K562 (cell line): Measurements from ENCODE around the gene BCO1. TPM values are rescaled to one million over a fixed set of nuclear protein-coding genes. Genes with fewer than 3 reads are reported as not detected.

Experiments used
- BACH1 ChIP-seq: fragments of 200-800 bp; sonication (Bioruptor generic); IDR thresholded peaks from 2 replicates; pipeline ENCODE4 v1.6.1; 2016; ENCODE audit warnings: missing genetic modification characterization, missing compliant biosample characterization
- CBX1 ChIP-seq: sonication (generic); IDR thresholded peaks from 2 replicates; pipeline ENCODE4 v1.6.1; 2016; ENCODE audit warnings: antibody characterized with exemption, low read depth, mild to moderate bottlenecking
- DNMT1 ChIP-seq: fragments of 450-650 bp; IDR thresholded peaks from 2 replicates; pipeline ENCODE4 v1.6.1; 2016; ENCODE audit warnings: antibody characterized with exemption, mild to moderate bottlenecking
- ESRRA ChIP-seq: fragments of 450-650 bp; IDR thresholded peaks from 2 replicates; pipeline ENCODE4 v1.6.1; 2014; ENCODE audit warnings: low read depth, mild to moderate bottlenecking, moderate library complexity, borderline replicate concordance
- KLF1 ChIP-seq: fragments of 450-650 bp; IDR thresholded peaks from 2 replicates; pipeline ENCODE4 v1.6.1; 2016; ENCODE audit warnings: missing genetic modification characterization, missing compliant biosample characterization
- MAFG ChIP-seq: fragments of 450-650 bp; conservative IDR thresholded peaks from 2 replicates; pipeline ENCODE4 v1.6.1; 2016; ENCODE audit warnings: missing genetic modification characterization, missing compliant biosample characterization
- PML ChIP-seq: IDR thresholded peaks from 2 replicates; pipeline ENCODE4 v1.6.1; 2012; ENCODE audit warnings: low read length, inconsistent platforms
- RCOR1 ChIP-seq, 2 experiments: IDR thresholded peaks; 2 replicates each; pipeline ENCODE4 v1.6.1; 2012; ENCODE audit warnings: low read depth in 2 of 2, low read length in 2 of 2, borderline replicate concordance in 1 of 2, improper control_type of control experiment in 1 of 2
- SMARCA4 ChIP-seq: fragments of 450-650 bp; IDR thresholded peaks from 2 replicates; pipeline ENCODE4 v1.6.1; 2016
- SMARCE1 ChIP-seq: fragments of 450-650 bp; IDR thresholded peaks from 2 replicates; pipeline ENCODE4 v1.7.1; 2016; ENCODE audit warnings: mild to moderate bottlenecking
- TAF7 ChIP-seq: fragments of 450-650 bp; IDR thresholded peaks from 2 replicates; pipeline ENCODE4 v1.6.1; 2016; ENCODE audit warnings: missing genetic modification characterization, missing compliant biosample characterization
- TGIF2 ChIP-seq: sonication (generic); formaldehyde crosslinking; IDR thresholded peaks from 2 replicates; pipeline ENCODE4 v1.8.1; 2022; ENCODE audit warnings: mild to moderate bottlenecking, missing genetic modification reagents, moderate library complexity
- ZBTB7A ChIP-seq: IDR thresholded peaks from 2 replicates; pipeline ENCODE4 v1.6.1; 2011; ENCODE audit warnings: low read depth, mild to moderate bottlenecking, low read length, moderate library complexity, borderline replicate concordance; ENCODE audit not compliant: control insufficient read depth
- ZFPM2 ChIP-seq: fragments of 250-450 bp; sonication (Bioruptor Pico); IDR thresholded peaks from 2 replicates; pipeline ENCODE4 v1.5.1; 2022; ENCODE audit warnings: mild to moderate bottlenecking
- ZFX ChIP-seq: sonication (generic); formaldehyde crosslinking; IDR thresholded peaks from 2 replicates; pipeline ENCODE4 v1.8.0; 2022; ENCODE audit warnings: mild to moderate bottlenecking, missing genetic modification reagents, moderate library complexity
- ZNF41 ChIP-seq: fragments of 250-450 bp; sonication (Bioruptor Pico); conservative IDR thresholded peaks from 2 replicates; pipeline ENCODE4 v1.4.0; 2020; ENCODE audit warnings: mild to moderate bottlenecking
- polyA plus RNA-seq, 8 experiments: library from polyadenylated mRNA; depleted of rRNA in 4 of 8; stranded (reverse) in 5 of 8; unstranded in 3 of 8; fragments of >200 nt; fragmentation: Nextera tagmentation in 2 of 8; fragmentation: Illumina TruSeq in 1 of 8; extraction: Ambion mirVana in 2 of 8; extraction: Trizol in 1 of 8; gene quantifications; 2 replicates each; pipeline versions ENCODE4 v1.2.1 to v1.2.3, GENCODE V29; 2011 to 2014; ENCODE audit warnings: inconsistent platforms in 1 of 8, missing spikeins in 1 of 8
- total RNA-seq, 7 experiments: library from RNA; depleted of rRNA in 6 of 7; stranded (reverse); fragments of >200 nt in 6 of 7; fragmentation: Illumina TruSeq in 2 of 7; extraction: Trizol in 2 of 7; gene quantifications; 2 replicates each; pipeline versions ENCODE4 v1.2.1 to v1.2.3, GENCODE V29; 2011 to 2021; ENCODE audit warnings: low replicate concordance in 1 of 7
- TF ChIP-seq, protein P1 (sequence below): sonication (generic); formaldehyde crosslinking; IDR thresholded peaks from 2 replicates; pipeline ENCODE4 v1.8.1; 2022; ENCODE audit warnings: missing genetic modification reagents
- TF ChIP-seq, protein P2 (sequence below): fragments of 250-450 bp; sonication (Bioruptor Pico); IDR thresholded peaks from 2 replicates; pipeline ENCODE4 v1.5.0; 2021; ENCODE audit warnings: mild to moderate bottlenecking, borderline replicate concordance
- TF ChIP-seq, protein P3 (sequence below): fragments of 250-450 bp; sonication (Bioruptor Pico); IDR thresholded peaks from 2 replicates; pipeline ENCODE4 v1.8.0; 2022; ENCODE audit warnings: moderate library complexity, mild to moderate bottlenecking, inconsistent platforms
- TF ChIP-seq, protein P4 (sequence below): fragments of 450-650 bp; formaldehyde crosslinking; IDR thresholded peaks from 2 replicates; pipeline ENCODE4 v1.4.0; 2020; ENCODE audit warnings: mild to moderate bottlenecking, mixed read lengths
- TF ChIP-seq, protein P5 (sequence below): fragments of 450-650 bp; formaldehyde crosslinking; conservative IDR thresholded peaks from 2 replicates; pipeline ENCODE4 v1.4.0; 2022; ENCODE audit warnings: mild to moderate bottlenecking, missing genetic modification characterization

Gene BCO1
- total and polyA plus RNA-seq, 9 of the 15 experiments (the other 6 are each of a cell fraction or from before 2014, with no cell fraction given): not detected

DNA sequence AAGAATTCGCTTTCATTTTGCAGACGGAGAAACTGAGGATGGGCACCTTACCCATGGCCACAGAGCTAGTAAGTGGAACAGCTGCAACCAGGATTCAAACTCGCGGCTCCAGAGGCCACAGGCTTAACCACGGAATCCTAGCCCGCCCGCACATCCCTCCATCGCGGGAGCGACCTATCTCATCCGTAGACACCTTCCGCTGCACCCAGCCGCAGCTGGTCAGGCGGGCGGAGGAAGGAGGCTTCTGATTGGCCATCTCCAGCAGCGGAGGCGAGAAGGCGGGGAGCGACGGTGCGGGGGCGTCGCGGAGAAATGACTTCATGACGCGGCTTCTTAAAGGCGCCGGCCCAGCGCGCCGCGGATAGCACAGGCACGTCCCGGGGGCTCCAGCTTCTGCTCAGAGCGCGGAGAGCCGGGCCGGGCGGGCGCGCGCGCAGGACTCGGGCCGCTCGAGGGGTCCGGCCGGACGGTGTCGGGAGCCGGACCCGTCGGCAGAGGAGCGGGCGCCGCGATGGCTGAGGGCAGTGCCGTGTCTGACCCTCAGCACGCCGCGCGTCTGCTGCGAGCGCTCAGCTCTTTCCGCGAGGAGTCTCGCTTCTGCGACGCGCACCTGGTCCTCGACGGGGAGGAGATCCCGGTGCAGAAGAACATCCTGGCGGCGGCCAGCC, 76.2 kb downstream of the BCO1 start, which contains the start of gene GAN (continued):
- TF ChIP-seq ZFX (peak; percentile 50), TGIF2 (CRISPR knock-in tag) (no peak), TAF7 (tag) (no peak), MAFG (tag) (no peak), ZBTB7A (no peak), SMARCA4 (no peak), DNMT1 (no peak), PML (peak; percentile 80; the same call in 1 of the 2 replicates), CBX1 (peak; percentile 78; the same call in 1 of the 2 replicates), ZNF41 (CRISPR knock-in tag) (no peak), ZFPM2 (CRISPR knock-in tag) (no peak), KLF1 (tag) (peak; percentile 58; the same call in 1 of the 2 replicates), RCOR1 (IDR thresholded peaks at IDR 0.05; ENCODE audit: borderline replicate concordance in 1 of 2, low read depth in 2 of 2, low read length in 2 of 2) (peak; percentile 74 to 90; a peak in 3 of 4 replicates), BACH1 (tag) (no peak), ESRRA (peak; percentile 71; the same call in 1 of the 2 replicates), SMARCE1 (no peak; the same call in 1 of the 2 replicates)
- TF ChIP-seq, protein P1, sequence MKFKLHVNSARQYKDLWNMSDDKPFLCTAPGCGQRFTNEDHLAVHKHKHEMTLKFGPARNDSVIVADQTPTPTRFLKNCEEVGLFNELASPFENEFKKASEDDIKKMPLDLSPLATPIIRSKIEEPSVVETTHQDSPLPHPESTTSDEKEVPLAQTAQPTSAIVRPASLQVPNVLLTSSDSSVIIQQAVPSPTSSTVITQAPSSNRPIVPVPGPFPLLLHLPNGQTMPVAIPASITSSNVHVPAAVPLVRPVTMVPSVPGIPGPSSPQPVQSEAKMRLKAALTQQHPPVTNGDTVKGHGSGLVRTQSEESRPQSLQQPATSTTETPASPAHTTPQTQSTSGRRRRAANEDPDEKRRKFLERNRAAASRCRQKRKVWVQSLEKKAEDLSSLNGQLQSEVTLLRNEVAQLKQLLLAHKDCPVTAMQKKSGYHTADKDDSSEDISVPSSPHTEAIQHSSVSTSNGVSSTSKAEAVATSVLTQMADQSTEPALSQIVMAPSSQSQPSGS (CRISPR knock-in tag): no peak
- TF ChIP-seq, protein P2, sequence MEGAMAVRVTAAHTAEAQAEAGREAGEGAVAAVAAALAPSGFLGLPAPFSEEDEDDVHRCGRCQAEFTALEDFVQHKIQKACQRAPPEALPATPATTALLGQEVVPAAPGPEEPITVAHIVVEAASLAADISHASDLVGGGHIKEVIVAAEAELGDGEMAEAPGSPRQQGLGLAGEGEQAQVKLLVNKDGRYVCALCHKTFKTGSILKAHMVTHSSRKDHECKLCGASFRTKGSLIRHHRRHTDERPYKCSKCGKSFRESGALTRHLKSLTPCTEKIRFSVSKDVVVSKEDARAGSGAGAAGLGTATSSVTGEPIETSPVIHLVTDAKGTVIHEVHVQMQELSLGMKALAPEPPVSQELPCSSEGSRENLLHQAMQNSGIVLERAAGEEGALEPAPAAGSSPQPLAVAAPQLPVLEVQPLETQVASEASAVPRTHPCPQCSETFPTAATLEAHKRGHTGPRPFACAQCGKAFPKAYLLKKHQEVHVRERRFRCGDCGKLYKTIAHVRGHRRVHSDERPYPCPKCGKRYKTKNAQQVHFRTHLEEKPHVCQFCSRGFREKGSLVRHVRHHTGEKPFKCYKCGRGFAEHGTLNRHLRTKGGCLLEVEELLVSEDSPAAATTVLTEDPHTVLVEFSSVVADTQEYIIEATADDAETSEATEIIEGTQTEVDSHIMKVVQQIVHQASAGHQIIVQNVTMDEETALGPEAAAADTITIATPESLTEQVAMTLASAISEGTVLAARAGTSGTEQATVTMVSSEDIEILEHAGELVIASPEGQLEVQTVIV (CRISPR knock-in tag): no peak
- TF ChIP-seq, protein P3, sequence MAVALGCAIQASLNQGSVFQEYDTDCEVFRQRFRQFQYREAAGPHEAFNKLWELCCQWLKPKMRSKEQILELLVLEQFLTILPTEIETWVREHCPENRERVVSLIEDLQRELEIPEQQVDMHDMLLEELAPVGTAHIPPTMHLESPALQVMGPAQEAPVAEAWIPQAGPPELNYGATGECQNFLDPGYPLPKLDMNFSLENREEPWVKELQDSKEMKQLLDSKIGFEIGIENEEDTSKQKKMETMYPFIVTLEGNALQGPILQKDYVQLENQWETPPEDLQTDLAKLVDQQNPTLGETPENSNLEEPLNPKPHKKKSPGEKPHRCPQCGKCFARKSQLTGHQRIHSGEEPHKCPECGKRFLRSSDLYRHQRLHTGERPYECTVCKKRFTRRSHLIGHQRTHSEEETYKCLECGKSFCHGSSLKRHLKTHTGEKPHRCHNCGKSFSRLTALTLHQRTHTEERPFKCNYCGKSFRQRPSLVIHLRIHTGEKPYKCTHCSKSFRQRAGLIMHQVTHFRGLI (CRISPR knock-in tag): no peak
- TF ChIP-seq, protein P4, sequence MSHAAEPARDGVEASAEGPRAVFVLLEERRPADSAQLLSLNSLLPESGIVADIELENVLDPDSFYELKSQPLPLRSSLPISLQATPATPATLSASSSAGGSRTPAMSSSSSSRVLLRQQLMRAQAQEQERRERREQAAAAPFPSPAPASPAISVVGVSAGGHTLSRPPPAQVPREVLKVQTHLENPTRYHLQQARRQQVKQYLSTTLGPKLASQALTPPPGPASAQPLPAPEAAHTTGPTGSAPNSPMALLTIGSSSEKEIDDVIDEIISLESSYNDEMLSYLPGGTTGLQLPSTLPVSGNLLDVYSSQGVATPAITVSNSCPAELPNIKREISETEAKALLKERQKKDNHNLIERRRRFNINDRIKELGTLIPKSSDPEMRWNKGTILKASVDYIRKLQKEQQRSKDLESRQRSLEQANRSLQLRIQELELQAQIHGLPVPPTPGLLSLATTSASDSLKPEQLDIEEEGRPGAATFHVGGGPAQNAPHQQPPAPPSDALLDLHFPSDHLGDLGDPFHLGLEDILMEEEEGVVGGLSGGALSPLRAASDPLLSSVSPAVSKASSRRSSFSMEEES: no peak
- TF ChIP-seq, protein P5, sequence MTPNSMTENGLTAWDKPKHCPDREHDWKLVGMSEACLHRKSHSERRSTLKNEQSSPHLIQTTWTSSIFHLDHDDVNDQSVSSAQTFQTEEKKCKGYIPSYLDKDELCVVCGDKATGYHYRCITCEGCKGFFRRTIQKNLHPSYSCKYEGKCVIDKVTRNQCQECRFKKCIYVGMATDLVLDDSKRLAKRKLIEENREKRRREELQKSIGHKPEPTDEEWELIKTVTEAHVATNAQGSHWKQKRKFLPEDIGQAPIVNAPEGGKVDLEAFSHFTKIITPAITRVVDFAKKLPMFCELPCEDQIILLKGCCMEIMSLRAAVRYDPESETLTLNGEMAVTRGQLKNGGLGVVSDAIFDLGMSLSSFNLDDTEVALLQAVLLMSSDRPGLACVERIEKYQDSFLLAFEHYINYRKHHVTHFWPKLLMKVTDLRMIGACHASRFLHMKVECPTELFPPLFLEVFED (CRISPR knock-in tag): no peak
